GM23338 (cell line): ENCODE measurements around the gene CACHD1. TPM values are rescaled to one million over a fixed set of nuclear protein-coding genes. Genes with fewer than 3 reads are reported as not detected.

ENCODE experiments used
- ATAC-seq: fragments of 200-7000 bp; cut with Tn5 transposase; 3 replicates; pipeline ENCODE4 v1.9.1; 2020
- DNase-seq: peaks from one replicate; pipeline ENCODE4 v3.0.0-alpha.2; 2015; ENCODE audit warnings: low spot score
- H2AFZ ChIP-seq: fragments of 200-600 bp; sonication (generic); 2 replicates; pipeline ENCODE4 v1.8.0; 2016; ENCODE audit warnings: antibody characterized with exemption, mild to moderate bottlenecking, moderate library complexity
- H3F3A ChIP-seq: fragments of 200-600 bp; sonication (generic); replicated peaks from 2 replicates; pipeline ENCODE4 v1.8.0; 2017; ENCODE audit warnings: antibody characterized with exemption, mixed run types, low read depth
- H3K27ac ChIP-seq: fragments of 200-600 bp; sonication (generic); 2 replicates; pipeline ENCODE4 v1.6.1; 2016; ENCODE audit warnings: low read depth
- H3K27me3 ChIP-seq: fragments of 200-600 bp; sonication (generic); 2 replicates; pipeline ENCODE4 v1.8.0; 2016; ENCODE audit warnings: mild to moderate bottlenecking, mixed run types, moderate library complexity; ENCODE audit not compliant: insufficient read depth
- H3K36me3 ChIP-seq: fragments of 200-600 bp; sonication (generic); 2 replicates; pipeline ENCODE4 v1.8.0; 2016; ENCODE audit warnings: mild to moderate bottlenecking; ENCODE audit not compliant: insufficient read depth
- H3K4me1 ChIP-seq: fragments of 200-600 bp; sonication (generic); 2 replicates; pipeline ENCODE4 v1.8.0; 2016; ENCODE audit warnings: mild to moderate bottlenecking, moderate library complexity; ENCODE audit not compliant: insufficient read depth
- H3K4me2 ChIP-seq: fragments of 200-600 bp; sonication (generic); 2 replicates; pipeline ENCODE4 v1.7.1; 2017; ENCODE audit warnings: mixed run types
- H3K4me3 ChIP-seq: fragments of 200-600 bp; sonication (generic); 2 replicates; pipeline ENCODE4 v1.6.1; 2016; ENCODE audit warnings: mixed run types
- H3K79me2 ChIP-seq: fragments of 200-600 bp; sonication (generic); replicated peaks from 2 replicates; pipeline ENCODE4 v1.8.0; 2017; ENCODE audit warnings: mild to moderate bottlenecking; ENCODE audit not compliant: insufficient read depth
- H3K9me2 ChIP-seq: fragments of 200-600 bp; sonication (generic); 2 replicates; pipeline ENCODE4 v1.8.0; 2017; ENCODE audit not compliant: insufficient read depth
- H4K20me1 ChIP-seq: fragments of 200-600 bp; sonication (generic); replicated peaks from 2 replicates; pipeline ENCODE4 v1.8.0; 2017; ENCODE audit warnings: mild to moderate bottlenecking; ENCODE audit not compliant: insufficient read depth
- H3K27ac Mint-ChIP-seq: 2 replicates; pipeline ENCODE4 v1.8.0; 2020; ENCODE audit warnings: inconsistent platforms, mild to moderate bottlenecking, moderate library complexity, mixed read lengths
- H3K27me3 Mint-ChIP-seq: 3 replicates; pipeline ENCODE4 v1.8.0; 2022; ENCODE audit warnings: low read depth, mild to moderate bottlenecking, moderate library complexity, mixed read lengths, inconsistent platforms; ENCODE audit not compliant: insufficient read depth, poor library complexity
- H3K36me3 Mint-ChIP-seq: 3 replicates; pipeline ENCODE4 v1.8.0; 2021; ENCODE audit warnings: low read depth, mild to moderate bottlenecking, inconsistent platforms, moderate library complexity, mixed read lengths
- H3K4me1 Mint-ChIP-seq: 3 replicates; pipeline ENCODE4 v1.8.0; 2020; ENCODE audit warnings: mild to moderate bottlenecking, inconsistent platforms, mixed read lengths
- H3K4me3 Mint-ChIP-seq: 3 replicates; pipeline ENCODE4 v1.8.0; 2021; ENCODE audit warnings: moderate library complexity, mild to moderate bottlenecking, inconsistent platforms, mixed read lengths
- H3K9me3 Mint-ChIP-seq: 3 replicates; pipeline ENCODE4 v1.8.0; 2020; ENCODE audit warnings: moderate library complexity, mild to moderate bottlenecking, inconsistent platforms, mixed read lengths
- CREB1 ChIP-seq: fragments of 250-450 bp; sonication (Bioruptor Pico); IDR thresholded peaks from 2 replicates; pipeline ENCODE4 v1.5.0; 2020; ENCODE audit warnings: low read depth, mild to moderate bottlenecking, moderate library complexity
- CTCF ChIP-seq, 2 experiments: fragments of 200-600 bp in 1 of 2; sonication (generic) in 1 of 2; conservative IDR thresholded peaks; 2 replicates each; pipeline versions ENCODE4 v1.5.1 to v1.6.1; 2016 to 2017; ENCODE audit warnings: antibody characterized with exemption in 2 of 2, low read depth in 2 of 2, mild to moderate bottlenecking in 2 of 2, moderate library complexity in 1 of 2
- ETS1 ChIP-seq: IDR thresholded peaks from 2 replicates; pipeline ENCODE4 v1.6.1; 2016; ENCODE audit warnings: antibody characterized with exemption
- EZH2 ChIP-seq: fragments of 200-600 bp; sonication (generic); IDR thresholded peaks from one replicate; pipeline ENCODE4 v1.8.0; 2017; ENCODE audit warnings: antibody characterized with exemption, mild to moderate bottlenecking, low read depth; ENCODE audit not compliant: unreplicated experiment
- EZH2phosphoT487 ChIP-seq: fragments of 200-600 bp; sonication (generic); IDR thresholded peaks from one replicate; pipeline ENCODE4 v1.8.1; 2018; ENCODE audit warnings: antibody characterized with exemption; ENCODE audit not compliant: unreplicated experiment
- JUNB ChIP-seq: IDR thresholded peaks from one replicate; pipeline ENCODE4 v1.6.1; 2016; ENCODE audit warnings: antibody characterized with exemption; ENCODE audit not compliant: unreplicated experiment
- NANOG ChIP-seq: IDR thresholded peaks from 2 replicates; pipeline ENCODE4 v1.6.1; 2016; ENCODE audit warnings: antibody characterized with exemption, borderline replicate concordance
- POLR2AphosphoS5 ChIP-seq: IDR thresholded peaks from 2 replicates; pipeline ENCODE4 v1.6.1; 2016; ENCODE audit warnings: antibody characterized with exemption, low read depth
- REST ChIP-seq: IDR thresholded peaks from one replicate; pipeline ENCODE4 v1.6.1; 2018; ENCODE audit warnings: antibody characterized with exemption; ENCODE audit not compliant: unreplicated experiment
- STAT1 ChIP-seq: IDR thresholded peaks from one replicate; pipeline ENCODE4 v1.6.1; 2016; ENCODE audit warnings: antibody characterized with exemption; ENCODE audit not compliant: unreplicated experiment
- ZNF114 ChIP-seq: fragments of 250-450 bp; sonication (Bioruptor Pico); IDR thresholded peaks from 2 replicates; pipeline ENCODE4 v1.5.0; 2020; ENCODE audit warnings: mild to moderate bottlenecking, moderate library complexity
- ZNF331 ChIP-seq: fragments of 250-450 bp; sonication (Bioruptor Pico); IDR thresholded peaks from 2 replicates; pipeline ENCODE4 v1.5.0; 2020; ENCODE audit warnings: low read depth, mild to moderate bottlenecking, moderate library complexity
- polyA plus RNA-seq: library from polyadenylated mRNA; unstranded; fragments of >200 nt; fragmentation: Nextera tagmentation; extraction: Ambion mirVana; gene quantifications from 2 replicates; pipeline ENCODE4 v1.2.1, GENCODE V29; 2016
- total RNA-seq: library from RNA; depleted of rRNA; stranded (reverse); fragments of >200 nt; shearing (Covaris generic); gene quantifications from 2 replicates; pipeline ENCODE4 v1.2.3, GENCODE V29; 2014

Gene CACHD1
- total and polyA plus RNA-seq, 2 experiments from 2014 or later = 12.6 to 43.7 TPM

- no peak for TF ChIP-seq JUNB
- TF ChIP-seq POLR2AphosphoS5 = no peak
- TF ChIP-seq EZH2phosphoT487 = no peak
- no peak for TF ChIP-seq ETS1
- no peak for TF ChIP-seq EZH2
- TF ChIP-seq REST = no peak
- TF ChIP-seq STAT1 = no peak
Observed at GRCh38 chr1:64542118-64542517, 72.2 kb downstream of the CACHD1 start (continued).

GRCh38 chr1:64543831-64544230, 73.9 kb downstream of the CACHD1 start:
- Mint-ChIP-seq H3K4me1 (peaks cover 66% of the 10 kb centered on the region), H3K4me3 (no peak overlapping the region), H3K9me3 (no peaks in the 10 kb centered on the region), H3K27me3 (no peaks in the 10 kb centered on the region), H3K36me3 (no peaks in the 10 kb centered on the region), H3K27ac (no peak overlapping the region; the same call in 1 of the 2 replicates)
- H3K36me3 ChIP-seq = no peaks in the 10 kb centered on the region
- no peak overlapping the region for H2AFZ ChIP-seq
- peaks cover 97% of the 10 kb centered on the region for H3K79me2 ChIP-seq
- no peaks in the 10 kb centered on the region for H3F3A ChIP-seq
- no peak overlapping the region for H3K27ac ChIP-seq
- H3K4me1 ChIP-seq = peaks cover 64% of the 10 kb centered on the region
- no peaks in the 10 kb centered on the region for H3K9me2 ChIP-seq
- no peaks in the 10 kb centered on the region for H3K27me3 ChIP-seq
- TF ChIP-seq CTCF (conservative IDR thresholded peaks at IDR 0.05; ENCODE audit: low read depth in 2 of 2) (no peak), ZNF114 (CRISPR knock-in tag) (no peak), ZNF331 (no peak), NANOG (no peak), POLR2AphosphoS5 (no peak), EZH2 (no peak), JUNB (no peak), CREB1 (no peak), EZH2phosphoT487 (no peak)
- H3K4me3 ChIP-seq = no peak overlapping the region
- H3K4me2 ChIP-seq = no peak overlapping the region
- DNase-seq (no peak), ATAC-seq (no peak)
- H4K20me1 ChIP-seq = peaks cover 35% of the 10 kb centered on the region
